GM12878 (cell line): ENCODE data around the gene ARHGEF16. TPM values are rescaled to one million over a fixed set of nuclear protein-coding genes. Genes with fewer than 3 reads are reported as not detected.

Source experiments
- ATAC-seq: fragments of 200-7000 bp; cut with Tn5 transposase; 3 replicates; pipeline ENCODE4 v1.9.1; 2020; ENCODE audit warnings: mild to moderate bottlenecking, moderate library complexity
- BruUV-seq: library from RNA; stranded (reverse); fragments of 400-500 nt; replicated peaks from 2 replicates; lab custom pipeline; 2021; lab: Mats Ljungman, UMichigan
- CTCF ChIA-PET: fragments of 300-600 bp; sonication (Branson Sonifier 250); formaldehyde crosslinking; extraction: SDS; loops from one replicate; lab custom pipeline; 2021; ENCODE audit warnings: inconsistent platforms; lab: Yijun Ruan, JAX
- POLR2A ChIA-PET: fragments of 350-600 bp; formaldehyde crosslinking; extraction: SDS; loops from one replicate; lab custom pipeline; 2021; ENCODE audit warnings: inconsistent platforms; lab: Charles Lee
- RAD21 ChIA-PET: fragments of 300-600 bp; sonication (Branson Sonifier 250); formaldehyde crosslinking; loops from one replicate; lab custom pipeline; 2023; ENCODE audit warnings: antibody characterized with exemption; ENCODE audit not compliant: unreplicated experiment; lab: Charles Lee
- SMC1A ChIA-PET: fragments of 300-600 bp; sonication (Branson Sonifier 250); formaldehyde crosslinking; loops from one replicate; lab custom pipeline; 2023; ENCODE audit not compliant: unreplicated experiment, uncharacterized antibody; lab: Charles Lee
- DNase-seq: peaks from one replicate; pipeline ENCODE4 v3.0.0-alpha.2; 2011; ENCODE audit warnings: low read depth, low spot score
- FAIRE-seq: peaks from 3 replicates; lab custom pipeline; 2011; peaks lifted over from hg19 to GRCh38; lab: Jason Lieb, UNC
- H2AFZ ChIP-seq: 2 replicates; pipeline ENCODE4 v1.6.0; 2011; ENCODE audit warnings: low read depth, low read length, control low read depth; ENCODE audit not compliant: control insufficient read depth
- H3K27ac ChIP-seq: 2 replicates; pipeline ENCODE4 v1.5.1; 2011; ENCODE audit warnings: control low read depth; ENCODE audit not compliant: control insufficient read depth, insufficient read depth
- H3K27me3 ChIP-seq, 2 experiments: replicated peaks in 1 of 2; 2 replicates each; pipeline versions ENCODE4 v1.6.0 to v1.6.1; 2011; ENCODE audit warnings: low read length in 1 of 2; ENCODE audit not compliant: control insufficient read depth in 2 of 2, insufficient read depth in 2 of 2
- H3K36me3 ChIP-seq, 2 experiments: 2 replicates each; pipeline ENCODE4 v1.5.1; 2011; ENCODE audit warnings: low read length in 1 of 2; ENCODE audit not compliant: control insufficient read depth in 2 of 2, insufficient read depth in 2 of 2
- H3K4me1 ChIP-seq: 2 replicates; pipeline ENCODE4 v1.6.1; 2011; ENCODE audit warnings: mild to moderate bottlenecking, low read length, moderate library complexity, mixed read lengths; ENCODE audit not compliant: control insufficient read depth, insufficient read depth
- H3K4me2 ChIP-seq: 2 replicates; pipeline ENCODE4 v1.6.0; 2011; ENCODE audit warnings: control low read depth; ENCODE audit not compliant: control insufficient read depth, insufficient read depth
- H3K4me3 ChIP-seq: fragments of 200-600 bp; sonication (generic); 2 replicates; pipeline ENCODE4 v1.5.1; 2016
- H3K79me2 ChIP-seq: 2 replicates; pipeline ENCODE4 v1.6.0; 2011; ENCODE audit warnings: low read length; ENCODE audit not compliant: control insufficient read depth, insufficient read depth
- H3K9ac ChIP-seq: 2 replicates; pipeline ENCODE4 v1.8.0; 2011; ENCODE audit warnings: low read length, control low read depth, mixed read lengths; ENCODE audit not compliant: control insufficient read depth, insufficient read depth
- H3K9me3 ChIP-seq: replicated peaks from 3 replicates; pipeline ENCODE4 v1.5.1; 2011; ENCODE audit warnings: mild to moderate bottlenecking, low read length; ENCODE audit not compliant: control insufficient read depth, insufficient read depth
- H4K20me1 ChIP-seq: 2 replicates; pipeline ENCODE4 v1.6.0; 2011; ENCODE audit not compliant: control insufficient read depth, insufficient read depth
- CHD1 ChIP-seq: IDR thresholded peaks from 2 replicates; pipeline ENCODE4 v1.6.1; 2012; ENCODE audit warnings: low read depth, low read length, improper control_type of control experiment
- E2F8 ChIP-seq: fragments of 450-650 bp; IDR thresholded peaks from 2 replicates; pipeline ENCODE4 v1.6.1; 2018; ENCODE audit warnings: mild to moderate bottlenecking, low read depth, moderate library complexity; ENCODE audit not compliant: partially characterized antibody
- GABPA ChIP-seq: IDR thresholded peaks from 2 replicates; pipeline ENCODE4 v1.6.1; 2014; ENCODE audit warnings: antibody characterized with exemption, low read depth, mild to moderate bottlenecking, inconsistent platforms
- IRF5 ChIP-seq: fragments of 450-650 bp; IDR thresholded peaks from 2 replicates; pipeline ENCODE4 v1.6.1; 2017; ENCODE audit warnings: borderline replicate concordance
- MLLT1 ChIP-seq: fragments of 450-650 bp; IDR thresholded peaks from 2 replicates; pipeline ENCODE4 v1.6.1; 2016; ENCODE audit warnings: mild to moderate bottlenecking
- NKRF ChIP-seq: fragments of 450-650 bp; conservative IDR thresholded peaks from 2 replicates; pipeline ENCODE4 v1.6.1; 2017; ENCODE audit warnings: mild to moderate bottlenecking, moderate library complexity
- PBX3 ChIP-seq: IDR thresholded peaks from 2 replicates; pipeline ENCODE4 v1.6.1; 2011; ENCODE audit warnings: mild to moderate bottlenecking, low read depth, low read length, moderate library complexity; ENCODE audit not compliant: insufficient replicate concordance
- RELB ChIP-seq: fragments of 450-650 bp; IDR thresholded peaks from 2 replicates; pipeline ENCODE4 v1.6.1; 2017; ENCODE audit warnings: low read depth, mild to moderate bottlenecking, moderate library complexity
- RUNX3 ChIP-seq: IDR thresholded peaks from 2 replicates; pipeline ENCODE4 v1.6.1; 2012; ENCODE audit warnings: low read length, inconsistent platforms
- SIX5 ChIP-seq: IDR thresholded peaks from 2 replicates; pipeline ENCODE4 v1.6.1; 2011; ENCODE audit warnings: mild to moderate bottlenecking, low read depth, low read length, moderate library complexity; ENCODE audit not compliant: severe bottlenecking
- SP1 ChIP-seq: IDR thresholded peaks from one replicate; pipeline ENCODE4 v1.6.1; 2011; ENCODE audit warnings: low read depth, low read length
- ZNF274 ChIP-seq: IDR thresholded peaks from one replicate; pipeline ENCODE4 v1.8.0; 2011; ENCODE audit not compliant: insufficient read length, insufficient read depth
- ZNF384 ChIP-seq: IDR thresholded peaks from 2 replicates; pipeline ENCODE4 v1.6.1; 2012; ENCODE audit warnings: low read depth, mild to moderate bottlenecking, low read length, improper control_type of control experiment, borderline replicate concordance
- WGBS: methylation state at CpG from one replicate; pipeline ENCODE4 v1.1.6; 2016; ENCODE audit warnings: low lambda C conversion rate; ENCODE audit not compliant: insufficient replicate concordance, insufficient coverage; ENCODE audit errors: missing lambda C conversion rate; 5-methylcytosine and 5-hydroxymethylcytosine counted together
- in situ Hi-C: fragments of 300-500 bp; cut with MboI; formaldehyde crosslinking; loops from 9 replicates; pipeline ENCODE4 v1.14.3; 2018; ENCODE audit warnings: mixed read lengths
- intact Hi-C: fragments of 100-400 bp; cut with micrococcal nuclease; formaldehyde crosslinking; loops from one replicate; pipeline ENCODE4 v1.14.2; 2022; ENCODE audit not compliant: unreplicated experiment
- polyA plus RNA-seq, 11 experiments: library from polyadenylated mRNA; depleted of rRNA in 4 of 11; unstranded in 6 of 11; stranded (reverse) in 5 of 11; fragments of >200 nt; fragmentation: Nextera tagmentation in 4 of 11; fragmentation: Illumina TruSeq in 1 of 11; extraction: Ambion mirVana in 4 of 11; extraction: Trizol in 1 of 11; gene quantifications; 1 replicate in 1 of 11; 2 replicates in 10 of 11; pipeline versions ENCODE4 v1.2.1 to v1.2.3, GENCODE V29; 2011 to 2016; ENCODE audit warnings: inconsistent platforms in 2 of 11, missing spikeins in 2 of 11, low read depth in 1 of 11
- total RNA-seq, 4 experiments: library from RNA; depleted of rRNA in 3 of 4; stranded (reverse); fragments of >200 nt in 3 of 4; fragmentation: Illumina TruSeq in 1 of 4; extraction: Trizol in 1 of 4; gene quantifications; 2 replicates each; pipeline versions ENCODE4 v1.2.1 to v1.2.3, GENCODE V29; 2013 to 2021

ARHGEF16 gene
- total and polyA plus RNA-seq, 10 of the 15 experiments (the other 5 are each of a cell fraction or from before 2014, with no cell fraction given) = not detected

GRCh38 chr1:3463013-3463385, 8.5 kb downstream of the ARHGEF16 start:
- no peaks in the 10 kb centered on the region for H3K4me1 ChIP-seq
- ChIA-PET CTCF (no interaction called here), POLR2A (no interaction called here), SMC1A (no interaction called here), RAD21 (no interaction called here)
- no peaks in the 10 kb centered on the region for H4K20me1 ChIP-seq
- H3K4me2 ChIP-seq = no peak overlapping the region
- FAIRE-seq = no peak
- no peaks in the 10 kb centered on the region; a peak in 1 of 4 replicates for H3K27me3 ChIP-seq
- no peak overlapping the region for H2AFZ ChIP-seq
- no peaks in the 10 kb centered on the region for H3K9me3 ChIP-seq
- no peaks in the 10 kb centered on the region for H3K79me2 ChIP-seq
- ATAC-seq = no peak
- H3K36me3 ChIP-seq = no peaks in the 10 kb centered on the region
- H3K4me3 ChIP-seq = no peak overlapping the region
- H3K9ac ChIP-seq = no peak overlapping the region
- DNase-seq = no peak
- BruUV-seq = no TSS peak
- in situ Hi-C loops = no loop called here
- intact Hi-C loops = no loop called here
- WGBS = 37% methylated on average over 17 of the region's 22 CpGs
- H3K27ac ChIP-seq = no peak overlapping the region
- TF ChIP-seq ZNF274 (no peak), ZNF384 (no peak), CHD1 (no peak), NKRF (no peak), GABPA (no peak), RELB (no peak), RUNX3 (no peak), E2F8 (no peak), SP1 (no peak), MLLT1 (no peak), IRF5 (no peak), PBX3 (no peak), SIX5 (no peak)
